Subcutaneous adipose tissue (tissue), 4 donors: ENCODE measurements around the gene ZNF430. TPM values are rescaled to one million over a fixed set of nuclear protein-coding genes. Genes with fewer than 3 reads are reported as not detected.

Experiments
- CTCF ChIP-seq: fragments of 450-650 bp; IDR thresholded peaks from one replicate; pipeline ENCODE4 v1.5.1; 2016; ENCODE audit warnings: low read depth, mild to moderate bottlenecking, control low read depth, antibody characterized with exemption, moderate library complexity
- total RNA-seq, 4 donors: library from RNA; depleted of rRNA; stranded (reverse); fragments of >200 nt; gene quantifications; one replicate each; pipeline ENCODE4 v1.1.0, GENCODE V29; 2016

The ZNF430 gene
- 10 to 100 TPM in 2 of 4 donors, 1 to 10 TPM in 2; 8.3 to 13.1 (median 9.6) TPM for total RNA-seq

GRCh38 chr19:21020298-21021227, at the start of gene ZNF430:
ZNF430 (plus strand) TSS chr19:21020657; CDS start chr19:21020801, 144 bp downstream.
- TF ChIP-seq CTCF: no peak

GRCh38 chr19:20999731-21000352, 20.6 kb upstream of the ZNF430 start:
- TF ChIP-seq CTCF: no peak

- TF ChIP-seq CTCF: no peak
Observed at GRCh38 chr19:21022996-21023395, 2.5 kb downstream of the ZNF430 start.

GRCh38 chr19:21023901-21024300, 3.4 kb downstream of the ZNF430 start:
- TF ChIP-seq CTCF: no peak

GRCh38 chr19:21028969-21029268, 8.5 kb downstream of the ZNF430 start:
- TF ChIP-seq CTCF: no peak

- TF ChIP-seq CTCF: no peak
Observed at GRCh38 chr19:21045028-21045427, 24.6 kb downstream of the ZNF430 start.

GRCh38 chr19:21046489-21046888, 26.0 kb downstream of the ZNF430 start:
- TF ChIP-seq CTCF: no peak
